NCI-H128 (cell line): ENCODE measurements around the gene HSD3B7.
"Not testable (repeated sequence)": the region's sequence is repeated elsewhere in the genome, so short reads cannot be mapped to it uniquely, and the experiment has no call there.

Experiments used
- DNase-seq: peaks from one replicate; lab custom pipeline; 2025; ENCODE audit not compliant: unreplicated experiment; lab: John Stamatoyannopoulos, UW

The HSD3B7 gene

DNA sequence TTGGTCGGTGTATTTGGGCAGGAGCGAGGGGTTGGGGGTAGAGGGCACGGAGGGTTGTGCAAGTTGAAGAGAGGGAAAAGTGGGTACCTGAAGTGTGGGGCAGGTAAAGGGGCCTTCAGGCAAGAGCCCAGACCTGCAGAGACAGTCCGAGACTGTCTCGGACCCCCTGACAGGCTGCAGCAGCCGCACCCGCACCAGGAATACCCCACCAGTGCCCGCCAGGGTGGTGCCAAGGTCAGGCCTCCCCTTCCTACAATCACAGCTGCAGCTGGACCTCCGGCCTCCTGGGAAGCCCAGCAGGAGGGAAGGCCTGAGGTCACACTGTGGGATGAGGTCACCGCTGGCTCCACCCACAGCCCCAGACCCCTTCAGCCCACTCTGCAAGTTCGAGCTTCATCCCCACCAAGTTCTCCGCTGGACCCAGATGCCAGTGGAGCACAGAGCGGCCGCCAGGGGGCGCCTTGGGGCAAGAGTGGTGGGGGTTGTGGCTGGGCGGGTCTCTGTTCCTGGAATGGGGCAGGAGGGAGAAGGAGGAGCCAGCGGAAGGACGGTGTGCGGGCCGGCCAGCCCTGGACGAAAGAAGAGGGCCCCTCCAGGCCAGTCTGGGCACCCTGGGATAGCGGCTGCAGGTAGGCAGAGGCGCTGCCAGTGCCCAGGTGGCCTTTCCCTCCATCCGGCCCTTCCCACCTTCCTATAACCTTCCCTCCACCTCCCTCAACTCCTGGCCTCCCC, at the start of gene HSD3B7:
Gene HSD3B7, plus strand, starts transcription at position 539 of the 732 bp plus-strand sequence. CDS start 452 bp downstream, outside the sequence.
- DNase-seq, result peak; percentile 10

DNA sequence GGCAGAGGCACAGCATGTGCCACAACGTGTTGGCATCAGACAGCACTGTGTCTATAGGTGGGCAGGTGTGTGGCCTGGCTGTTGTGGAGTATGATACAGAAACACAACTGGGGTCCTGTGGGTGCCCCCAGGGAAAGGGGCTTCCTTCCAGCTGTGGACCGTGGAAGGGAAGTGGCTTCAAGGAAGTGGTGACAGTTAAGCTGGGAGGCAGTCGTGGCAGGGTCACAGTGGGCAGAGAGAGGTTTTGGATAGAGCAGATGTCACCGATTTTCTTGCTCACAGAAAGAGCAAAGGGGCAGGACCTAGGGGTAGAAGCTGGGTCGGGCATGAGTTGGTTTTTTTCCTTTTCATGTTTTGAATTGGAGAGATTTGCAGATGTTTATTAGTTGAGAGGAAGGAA, 47.3 kb upstream of the HSD3B7 start:
- no peak for DNase-seq

DNA sequence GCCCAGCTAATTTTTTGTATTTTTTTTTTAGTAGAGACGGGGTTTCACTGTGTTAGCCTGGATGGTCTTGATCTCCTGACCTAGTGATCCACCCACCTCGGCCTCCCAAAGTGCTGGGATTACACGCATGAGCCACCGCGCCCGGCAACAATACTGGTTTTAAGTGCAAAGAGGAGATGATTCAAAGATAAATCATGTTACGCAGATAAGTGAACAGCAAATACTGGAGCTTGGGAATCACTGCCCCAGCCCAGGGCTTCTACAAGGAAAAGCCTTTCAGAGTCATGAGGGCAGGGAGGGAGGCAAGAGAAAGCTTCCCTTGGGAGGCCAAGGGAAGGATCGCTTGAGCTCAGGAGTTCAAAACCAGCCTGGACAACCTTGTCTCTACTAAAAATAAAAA, 45.4 kb upstream of the HSD3B7 start:
- not testable (repeated sequence) for DNase-seq

DNA sequence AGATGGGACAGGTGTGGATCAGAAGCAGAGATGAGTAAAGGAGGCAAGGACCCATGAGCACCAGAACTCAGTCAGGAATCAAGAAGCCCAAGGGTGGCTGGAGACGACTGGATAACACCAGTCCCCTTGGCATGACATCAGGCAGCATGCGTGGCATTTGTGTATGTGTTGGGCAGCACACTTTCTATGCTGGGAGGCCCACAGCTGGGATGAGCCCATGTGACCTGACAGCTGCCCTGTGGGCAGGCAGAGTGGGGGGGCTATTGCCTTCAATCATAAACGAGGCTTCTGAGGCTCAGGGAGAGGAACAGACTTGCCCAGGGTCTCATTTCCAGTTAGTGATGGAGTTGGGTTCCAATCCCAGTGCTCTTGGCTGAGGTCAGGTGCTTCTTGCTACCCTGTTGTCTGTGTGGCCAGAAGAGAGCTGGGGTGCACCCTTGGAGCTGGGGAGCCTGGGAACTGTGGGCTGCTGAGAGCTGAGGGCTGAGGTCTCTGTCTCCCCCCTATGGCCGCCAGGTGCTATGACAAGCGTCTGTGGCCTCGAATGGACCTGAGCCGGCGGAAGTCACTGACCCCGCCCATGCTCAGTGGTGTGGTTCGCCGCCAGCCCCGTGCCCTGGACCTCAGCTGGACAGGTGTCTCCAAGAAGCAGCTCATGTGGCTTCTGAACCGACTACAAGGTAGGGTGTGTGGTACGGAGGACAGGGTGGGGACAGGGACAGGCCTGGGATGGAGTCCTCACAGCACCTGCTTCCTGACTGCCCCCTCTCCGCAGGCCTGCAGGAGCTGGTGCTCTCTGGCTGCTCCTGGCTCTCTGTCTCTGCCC, 43.2 kb upstream of the HSD3B7 start:
- DNase-seq, result no peak

DNA sequence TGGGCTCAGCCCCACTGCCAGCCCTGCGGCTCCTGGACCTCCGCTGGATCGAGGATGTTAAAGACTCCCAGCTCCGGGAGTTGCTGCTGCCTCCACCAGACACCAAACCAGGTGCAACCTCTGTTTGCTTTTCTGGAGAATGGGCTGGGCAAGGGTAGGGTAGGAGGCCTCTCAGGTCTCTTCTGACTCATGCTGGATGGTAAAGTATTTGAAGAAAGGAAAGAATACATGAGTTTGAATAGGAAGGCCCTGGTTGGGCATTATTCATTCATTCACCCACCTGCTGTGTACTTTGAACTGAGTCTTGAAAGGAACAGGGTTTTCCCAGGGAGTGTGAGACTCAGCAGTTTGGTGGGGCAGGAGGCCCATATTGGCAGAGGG, 42.6 kb upstream of the HSD3B7 start:
- no peak for DNase-seq

DNA sequence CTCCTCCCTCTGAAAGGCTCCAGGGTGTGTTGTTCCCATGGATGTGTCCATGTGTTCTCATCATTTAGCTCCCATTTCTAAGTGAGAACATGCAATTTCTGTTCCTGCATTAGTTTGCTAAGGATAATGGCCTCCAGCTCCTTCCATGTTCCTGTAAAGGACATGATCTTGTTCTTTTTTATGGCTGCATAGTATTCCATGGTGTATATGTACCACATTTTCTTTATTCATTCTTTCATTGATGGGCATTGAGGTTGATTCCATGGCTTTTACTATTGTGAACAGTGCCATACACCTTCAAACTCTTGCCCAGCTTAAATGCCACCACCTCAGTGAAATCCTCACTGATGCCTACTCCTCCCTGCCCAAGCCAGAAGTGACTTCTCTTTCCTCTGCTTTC, 40.7 kb upstream of the HSD3B7 start:
- no peak for DNase-seq

DNA sequence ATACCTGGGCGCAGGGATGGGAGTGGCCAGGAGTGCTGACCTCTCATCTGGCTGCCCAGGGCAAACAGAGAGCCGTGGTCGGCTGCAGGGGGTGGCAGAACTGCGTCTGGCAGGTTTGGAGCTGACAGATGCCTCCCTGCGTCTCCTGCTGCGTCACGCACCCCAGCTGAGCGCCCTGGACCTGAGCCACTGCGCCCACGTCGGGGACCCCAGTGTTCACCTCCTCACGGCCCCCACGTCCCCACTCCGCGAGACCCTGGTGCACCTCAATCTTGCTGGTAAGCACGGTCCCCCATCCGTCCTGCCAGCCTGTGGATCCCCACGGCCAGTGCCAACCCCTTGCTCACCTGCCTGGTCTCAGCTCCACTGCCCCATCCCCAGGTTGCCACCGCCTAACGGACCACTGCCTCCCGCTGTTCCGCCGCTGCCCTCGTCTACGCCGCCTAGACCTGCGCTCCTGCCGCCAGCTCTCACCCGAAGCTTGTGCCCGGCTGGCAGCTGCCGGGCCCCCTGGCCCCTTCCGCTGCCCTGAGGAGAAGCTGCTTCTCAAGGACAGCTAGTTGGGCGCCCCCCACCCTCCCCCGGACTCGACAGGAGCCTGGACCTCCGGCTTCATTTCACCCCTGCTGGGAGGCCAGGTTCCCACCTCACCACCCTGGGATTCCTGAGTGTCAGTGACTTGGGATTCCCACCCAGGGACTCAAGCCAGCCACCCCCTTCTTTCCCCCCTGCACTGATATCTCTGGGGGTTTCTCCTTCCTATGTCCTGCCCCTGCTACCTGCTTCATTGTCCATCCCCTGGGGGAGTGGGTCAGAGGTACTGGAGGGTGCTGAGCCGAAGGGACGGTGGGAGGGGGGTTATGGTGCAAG, 38.1 kb upstream of the HSD3B7 start:
- DNase-seq, result no peak

DNA sequence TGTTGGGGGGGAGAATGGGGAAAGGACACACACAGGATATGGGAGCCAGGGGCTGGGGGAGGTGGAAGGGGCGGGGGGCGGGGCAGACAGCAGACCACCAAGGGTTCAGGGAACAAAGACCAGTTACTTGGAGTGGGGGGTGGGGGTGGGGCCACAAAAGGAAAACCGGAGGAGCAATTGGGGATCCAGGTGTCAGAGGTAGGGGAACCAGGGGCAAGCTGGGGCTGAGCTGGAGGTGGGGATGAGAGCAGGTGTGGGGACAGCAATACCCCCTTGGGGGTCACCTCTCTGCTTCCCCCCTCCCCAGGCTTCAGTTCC, 37.5 kb upstream of the HSD3B7 start:
- no peak for DNase-seq

DNA sequence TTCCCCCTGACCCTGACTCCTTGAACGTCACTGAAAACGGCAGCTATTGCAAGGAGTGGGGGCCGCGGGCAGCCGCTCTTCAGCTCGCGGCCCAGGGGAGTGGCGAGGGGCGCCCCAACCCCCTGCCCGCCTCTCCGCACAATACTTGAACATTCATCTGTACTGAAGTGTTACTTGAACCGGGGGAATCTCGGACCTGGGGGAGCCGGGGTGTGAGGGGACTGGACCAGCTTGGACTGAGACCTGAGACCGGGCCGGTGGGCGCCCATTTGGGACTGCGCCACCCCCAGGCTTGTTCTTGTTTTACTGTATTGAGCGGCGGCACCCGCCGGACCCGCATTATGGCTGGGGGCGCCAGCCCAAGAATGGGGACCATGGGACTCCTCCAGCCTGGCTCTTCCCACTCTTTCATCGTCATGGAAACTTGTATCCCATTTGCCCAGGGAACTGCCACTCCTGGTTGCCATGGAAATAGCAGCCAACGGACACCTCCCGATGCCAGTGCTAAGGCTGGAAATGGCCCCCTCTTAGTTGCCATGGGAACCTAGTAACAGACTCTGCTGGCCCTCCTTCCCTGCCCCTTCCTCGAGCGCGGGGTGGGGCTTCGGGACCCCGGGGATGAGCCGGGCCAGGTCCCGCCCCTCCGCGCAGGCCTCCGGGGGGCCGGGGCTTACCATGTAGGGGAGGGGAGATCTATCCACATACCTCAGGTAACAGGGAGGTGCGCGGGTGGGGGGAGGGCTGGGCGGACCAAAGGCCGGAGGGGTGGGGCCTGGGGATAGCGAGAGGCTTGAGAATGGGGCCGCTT, 36.9 kb upstream of the HSD3B7 start:
- DNase-seq, result peak; percentile 24

DNA sequence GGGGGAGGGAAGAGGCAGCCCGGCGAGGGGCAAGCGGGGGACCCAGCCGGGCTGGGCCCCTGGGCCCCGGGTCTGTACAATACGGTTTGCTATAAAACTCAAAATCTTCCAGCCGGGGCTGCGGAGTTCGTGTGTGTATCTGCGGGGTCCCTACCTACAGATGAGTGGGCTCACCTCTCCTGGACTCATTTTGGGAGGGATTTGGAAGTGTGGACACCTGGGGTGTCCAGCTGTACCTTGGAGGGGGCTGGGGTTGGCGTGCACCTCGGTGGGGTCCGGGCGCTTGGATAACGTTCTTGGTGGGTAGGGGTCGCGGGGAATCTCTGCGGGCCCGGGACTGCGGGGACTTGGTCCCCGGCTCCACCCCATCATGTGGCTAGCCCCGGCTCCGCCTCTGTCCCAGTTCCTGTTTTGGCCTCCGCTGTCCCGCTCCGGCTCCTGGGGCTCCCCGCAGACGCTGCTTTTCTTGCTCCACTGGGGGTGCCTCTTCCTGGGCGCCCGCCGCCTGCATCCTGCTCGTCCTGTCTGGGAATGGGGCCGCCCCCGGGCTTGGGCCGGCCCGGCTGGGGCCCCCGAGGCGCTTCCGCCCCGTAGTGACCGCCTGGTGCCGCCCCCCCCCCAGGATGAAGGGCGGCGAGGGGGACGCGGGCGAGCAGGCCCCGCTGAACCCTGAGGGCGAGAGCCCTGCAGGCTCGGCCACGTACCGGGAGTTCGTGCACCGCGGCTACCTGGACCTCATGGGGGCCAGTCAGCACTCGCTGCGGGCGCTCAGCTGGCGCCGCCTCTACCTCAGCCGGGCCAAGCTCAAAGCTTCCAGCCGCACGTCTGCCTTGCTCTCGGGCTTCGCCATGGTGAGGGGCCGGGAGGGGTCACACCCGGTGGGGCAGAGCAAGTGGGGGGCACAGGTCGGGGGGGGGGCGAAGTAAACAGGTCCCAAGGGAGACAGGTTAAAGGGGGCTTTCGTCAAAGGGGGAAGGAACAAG, 36.0 kb upstream of the HSD3B7 start, which contains the start of gene ORAI3:
Gene ORAI3, plus strand, starts transcription at position 402 of the 983 bp plus-strand sequence. Its CDS starts 222 bp downstream, at position 624.
- no peak for DNase-seq

DNA sequence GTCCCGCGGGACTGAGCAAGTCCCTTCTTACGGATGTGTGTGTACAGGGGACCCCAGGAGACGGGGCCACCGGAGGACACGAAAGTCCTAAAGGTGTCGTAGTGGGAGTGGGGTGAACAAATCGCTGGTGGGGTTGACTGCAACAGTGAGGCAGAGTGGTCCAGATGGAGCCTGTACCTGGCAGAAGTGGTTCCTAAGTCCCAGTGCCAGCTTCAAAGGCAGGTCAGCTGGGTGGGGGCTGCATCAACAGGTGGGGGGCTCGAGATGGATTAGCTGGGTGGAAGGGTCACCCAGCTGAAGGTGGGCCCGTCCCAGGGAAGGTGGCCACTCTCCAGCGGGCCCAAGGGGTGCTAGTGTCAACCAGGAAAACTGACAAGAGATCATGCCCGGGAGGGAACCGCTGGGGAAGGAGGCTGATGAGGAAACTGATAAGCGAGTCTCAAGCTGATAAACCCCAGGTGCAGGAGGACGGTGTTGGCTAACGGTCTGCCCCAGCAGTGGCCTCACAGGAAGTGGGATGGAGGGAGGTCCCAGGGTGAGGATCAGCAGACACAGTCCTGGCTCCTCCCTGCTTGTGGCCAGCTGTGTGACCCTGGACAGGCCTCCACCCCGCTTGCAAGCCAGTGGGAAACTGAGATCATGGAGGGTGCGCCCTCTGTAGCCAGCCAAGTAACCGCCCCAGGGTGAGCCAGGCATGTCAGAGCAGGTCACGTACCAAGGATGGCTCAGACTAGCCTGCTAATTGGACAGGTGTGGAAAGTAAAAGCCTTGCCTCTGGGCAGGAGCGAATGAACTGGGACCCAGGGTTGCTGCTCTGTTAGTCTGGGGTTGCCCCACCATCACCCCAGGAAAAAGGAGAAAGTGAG, 35.1 kb upstream of the HSD3B7 start:
- no peak for DNase-seq

DNA sequence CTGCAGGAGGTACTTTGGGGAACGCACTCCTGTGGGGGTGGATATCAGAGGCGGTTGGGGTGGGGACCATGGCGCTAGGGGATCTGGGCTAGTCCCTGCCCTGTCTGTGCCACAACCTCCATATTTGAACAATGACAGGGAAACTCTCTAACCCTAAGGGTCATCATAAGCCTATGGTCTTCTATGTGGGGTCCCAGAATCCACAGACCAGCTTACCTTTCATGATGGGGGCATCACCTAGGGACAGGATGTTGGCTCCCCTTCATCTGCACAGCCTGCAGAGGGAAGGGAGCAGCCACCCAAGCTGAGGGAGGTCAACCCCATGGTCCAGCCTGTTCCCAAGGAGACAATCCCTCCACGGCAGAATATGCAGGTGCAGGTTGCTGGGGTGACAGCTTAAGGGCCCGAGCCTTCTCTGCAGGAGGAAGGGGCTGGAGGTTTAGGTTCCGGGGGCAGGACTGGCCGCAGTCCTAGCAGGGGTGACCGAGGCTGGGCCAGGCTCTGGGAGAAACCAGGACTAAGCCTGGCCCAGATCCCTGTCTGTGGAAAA, 34.4 kb upstream of the HSD3B7 start:
- no peak for DNase-seq

DNA sequence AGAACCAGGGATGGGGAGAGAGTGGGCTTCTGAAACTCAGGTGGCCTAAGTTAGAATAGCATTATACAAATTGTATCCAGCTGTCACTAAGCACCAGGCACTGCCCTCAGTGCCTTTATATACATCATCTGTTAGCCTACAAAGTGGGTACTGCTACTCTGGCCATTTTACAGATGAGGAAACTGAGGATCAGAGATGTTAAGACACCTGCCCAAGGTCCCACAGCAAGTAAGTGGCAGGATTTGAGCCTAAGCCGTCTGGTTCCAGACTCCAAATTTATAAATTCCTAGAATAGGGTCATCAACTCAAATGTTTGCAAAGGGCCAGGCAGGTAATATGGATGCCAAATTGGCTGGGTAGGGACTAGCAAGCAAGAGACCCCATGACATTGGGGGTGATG, 33.8 kb upstream of the HSD3B7 start:
- no peak for DNase-seq

DNA sequence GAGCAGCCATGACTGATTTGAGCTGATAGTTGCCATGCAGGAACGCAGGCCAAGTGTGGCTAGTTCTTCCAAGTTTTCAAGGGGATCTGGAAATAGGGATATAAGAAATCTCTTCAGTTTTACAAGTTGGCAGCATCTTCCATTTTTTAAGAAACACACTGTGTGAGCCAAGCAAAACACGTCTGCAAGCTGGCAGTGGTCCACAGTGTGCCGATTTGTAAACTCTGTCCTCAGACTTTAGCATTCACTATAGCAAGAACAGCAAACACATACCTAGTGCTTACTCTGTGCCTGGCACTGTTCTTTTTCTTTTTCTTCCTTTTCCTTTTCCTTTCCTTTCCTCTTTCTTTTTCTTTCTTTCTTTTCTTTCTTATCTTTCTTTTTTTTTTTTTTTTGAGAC, 33.3 kb upstream of the HSD3B7 start:
- no peak for DNase-seq

DNA sequence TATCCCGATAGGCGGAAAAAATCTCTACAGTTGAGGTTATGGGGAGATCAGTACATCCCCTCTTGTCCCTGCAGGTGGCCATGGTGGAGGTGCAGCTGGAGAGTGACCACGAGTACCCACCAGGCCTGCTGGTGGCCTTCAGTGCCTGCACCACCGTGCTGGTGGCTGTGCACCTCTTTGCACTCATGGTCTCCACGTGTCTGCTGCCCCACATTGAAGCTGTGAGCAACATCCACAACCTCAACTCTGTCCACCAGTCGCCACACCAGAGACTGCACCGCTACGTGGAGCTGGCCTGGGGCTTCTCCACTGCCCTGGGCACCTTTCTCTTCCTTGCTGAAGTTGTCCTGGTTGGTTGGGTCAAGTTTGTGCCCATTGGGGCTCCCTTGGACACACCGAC, 31.9 kb upstream of the HSD3B7 start:
- DNase-seq, result no peak

DNA sequence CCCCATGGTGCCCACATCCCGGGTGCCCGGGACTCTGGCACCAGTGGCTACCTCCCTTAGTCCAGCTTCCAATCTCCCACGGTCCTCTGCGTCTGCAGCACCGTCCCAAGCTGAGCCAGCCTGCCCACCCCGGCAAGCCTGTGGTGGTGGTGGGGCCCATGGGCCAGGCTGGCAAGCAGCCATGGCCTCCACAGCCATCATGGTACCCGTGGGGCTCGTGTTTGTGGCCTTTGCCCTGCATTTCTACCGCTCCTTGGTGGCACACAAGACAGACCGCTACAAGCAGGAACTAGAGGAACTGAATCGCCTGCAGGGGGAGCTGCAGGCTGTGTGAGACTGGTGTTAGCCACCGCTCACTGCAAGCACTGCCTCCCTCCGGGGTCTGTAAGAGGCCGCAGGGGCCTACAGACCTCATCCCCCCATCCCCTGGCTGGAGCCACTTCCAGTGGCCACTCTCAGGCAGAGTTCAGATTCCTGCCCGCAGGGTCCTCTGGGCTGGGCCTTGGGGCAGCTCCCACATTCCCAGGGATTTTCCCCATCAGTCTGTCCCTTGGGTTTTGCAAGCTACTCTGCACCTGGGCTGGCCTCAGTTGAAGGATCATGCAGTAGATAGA, 31.4 kb upstream of the HSD3B7 start:
- DNase-seq, result no peak

DNA sequence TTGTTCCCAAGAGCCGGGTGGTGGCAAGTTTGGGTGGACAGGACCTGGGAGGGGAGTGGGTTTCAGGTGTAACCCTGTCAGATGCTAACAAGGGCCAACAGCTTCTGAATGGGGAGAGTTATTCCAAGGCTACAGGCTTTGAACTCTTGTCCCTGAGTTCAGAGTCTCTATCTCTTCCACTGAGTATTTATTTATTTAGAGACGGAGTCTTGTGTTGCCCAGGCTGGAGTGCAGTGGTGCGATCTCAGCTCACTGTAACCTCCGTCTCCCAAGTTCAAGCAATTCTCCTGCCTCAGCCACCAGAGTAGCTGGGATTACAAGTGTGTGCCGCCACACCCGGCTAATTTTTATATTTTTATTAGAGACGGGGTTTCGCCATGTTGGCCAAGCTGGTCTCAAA, 30.0 kb upstream of the HSD3B7 start:
- DNase-seq, result no peak
